Natural killer cell (primary cell): Measurements from ENCODE around the gene MECP2. TPM values are rescaled to one million over a fixed set of nuclear protein-coding genes. Genes with fewer than 3 reads are reported as not detected.

Experiments
- ATAC-seq, 3 donors: fragments of 150-1000 bp in 2 of 3; fragments of 200-7000 bp in 1 of 3; cut with Tn5 transposase; 1 replicate in 1 of 3; 2 replicates in 2 of 3; pipeline ENCODE4 v1.10.0; 2021; ENCODE audit warnings: mild to moderate bottlenecking in 2 of 3, moderate library complexity in 2 of 3
- DNase-seq, 2 donors: peaks; one replicate each; pipeline versions ENCODE4 v3.0.0 to v3.0.0-alpha.2; 2013 to 2021; ENCODE audit warnings: mixed read lengths in 1 of 2
- H3K27ac ChIP-seq: one replicate; pipeline ENCODE4 v1.5.1; 2013; ENCODE audit warnings: mild to moderate bottlenecking, low read length
- H3K27me3 ChIP-seq: one replicate; pipeline ENCODE4 v1.6.1; 2013; ENCODE audit warnings: low read length; ENCODE audit not compliant: control insufficient read depth, insufficient read depth
- H3K36me3 ChIP-seq: one replicate; pipeline ENCODE4 v1.6.1; 2013; ENCODE audit warnings: low read length; ENCODE audit not compliant: control insufficient read depth, insufficient read depth
- H3K4me1 ChIP-seq: one replicate; pipeline ENCODE4 v1.6.1; 2013; ENCODE audit warnings: low read length; ENCODE audit not compliant: control insufficient read depth, insufficient read depth
- H3K4me3 ChIP-seq: one replicate; pipeline ENCODE4 v1.5.1; 2013; ENCODE audit warnings: low read length
- H3K9me3 ChIP-seq: one replicate; pipeline ENCODE4 v1.6.1; 2013; ENCODE audit warnings: low read length; ENCODE audit not compliant: control insufficient read depth, insufficient read depth
- H3K27ac Mint-ChIP-seq, 2 donors: one replicate each; pipeline ENCODE4 v1.8.0; 2022; ENCODE audit warnings: mild to moderate bottlenecking in 2 of 2, mixed read lengths in 2 of 2, moderate library complexity in 1 of 2
- H3K27me3 Mint-ChIP-seq, 2 donors: one replicate each; pipeline ENCODE4 v1.8.0; 2022; ENCODE audit warnings: low read depth in 2 of 2, mixed read lengths in 2 of 2
- H3K36me3 Mint-ChIP-seq: one replicate; pipeline ENCODE4 v1.8.0; 2022; ENCODE audit warnings: mixed read lengths
- H3K4me1 Mint-ChIP-seq, 2 donors: one replicate each; pipeline ENCODE4 v1.8.0; 2022; ENCODE audit warnings: mixed read lengths in 2 of 2
- H3K4me3 Mint-ChIP-seq: one replicate; pipeline ENCODE4 v1.8.0; 2022; ENCODE audit warnings: mild to moderate bottlenecking, moderate library complexity, mixed read lengths
- H3K9me3 Mint-ChIP-seq, 2 donors: one replicate each; pipeline ENCODE4 v1.8.0; 2022; ENCODE audit warnings: mixed read lengths in 2 of 2
- WGBS: methylation state at CpG from one replicate; pipeline ENCODE4 v1.1.7; 2013; ENCODE audit warnings: missing lambda C conversion rate; ENCODE audit not compliant: insufficient coverage; 5-methylcytosine and 5-hydroxymethylcytosine counted together
- intact Hi-C: fragments of 100-400 bp; cut with micrococcal nuclease; formaldehyde crosslinking; loops from one replicate; pipeline ENCODE4 v1.14.2; 2022
- total RNA-seq, 4 donors: library from RNA; stranded (reverse); fragments of 120-200 nt in 1 of 4; gene quantifications; one replicate each; pipeline versions ENCODE4 v1.2.3 to v1.2.4, GENCODE V29; 2013 to 2022
- TF ChIP-seq, protein P1 (sequence below): fragments of 200-600 bp; IDR thresholded peaks from one replicate; pipeline ENCODE4 v1.8.0; 2022; ENCODE audit warnings: antibody characterized with exemption

Gene MECP2
- total RNA-seq, 3 donors from 2014 or later (not counting 1 experiment from before 2014, with no cell fraction given), result 177 to 198 (median 182) TPM

DNA sequence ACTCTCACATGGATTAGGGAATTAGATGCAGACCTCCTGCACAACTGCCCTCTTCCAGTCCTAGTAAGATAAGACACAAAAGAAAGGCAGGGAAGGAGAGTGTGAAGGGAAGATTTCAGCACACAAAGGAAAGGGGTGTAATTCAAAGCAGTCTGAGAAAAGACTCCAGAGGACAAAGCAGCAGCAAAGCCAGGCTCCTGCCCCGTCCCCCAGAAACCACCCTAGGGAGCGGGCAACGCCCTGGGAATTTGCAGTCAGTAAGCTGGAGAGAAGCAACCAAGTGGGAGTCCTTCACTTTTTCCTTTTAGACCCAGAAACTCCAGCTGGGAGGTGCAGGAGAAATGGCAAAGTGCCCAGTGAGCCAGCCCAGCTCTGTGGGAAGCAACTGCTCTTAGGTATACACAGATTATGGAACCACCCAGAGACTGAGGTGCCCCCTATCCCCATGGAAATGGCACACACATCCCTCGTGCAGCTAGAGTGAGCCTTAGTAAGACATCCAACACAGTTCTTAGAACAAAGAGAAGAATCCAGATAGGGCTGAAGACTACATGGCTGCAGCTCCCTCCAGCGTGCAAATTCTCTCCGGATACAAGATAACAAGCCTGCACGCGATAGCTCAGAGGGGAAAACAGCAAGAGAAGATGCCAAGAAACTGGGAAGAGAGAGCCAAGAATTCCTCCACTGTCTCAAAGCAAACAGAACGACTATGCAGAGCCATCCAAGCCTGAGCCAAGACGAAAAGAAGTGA lies 51.3 kb downstream of the MECP2 start:
- Mint-ChIP-seq H3K27me3 (no peaks in the 10 kb centered on the region), H3K27ac (peak overlapping the region; percentile 11 to 68), H3K36me3 (no peaks in the 10 kb centered on the region), H3K9me3 (no peaks in the 10 kb centered on the region), H3K4me3 (no peak overlapping the region), H3K4me1 (peaks cover 23 to 42% of the 10 kb centered on the region in 2 donors)
- no peak for ATAC-seq
- no peaks in the 10 kb centered on the region for H3K9me3 ChIP-seq
- H3K36me3 ChIP-seq, result peaks cover 21% of the 10 kb centered on the region
- intact Hi-C loops, result no loop called here
- TF ChIP-seq, protein P1, sequence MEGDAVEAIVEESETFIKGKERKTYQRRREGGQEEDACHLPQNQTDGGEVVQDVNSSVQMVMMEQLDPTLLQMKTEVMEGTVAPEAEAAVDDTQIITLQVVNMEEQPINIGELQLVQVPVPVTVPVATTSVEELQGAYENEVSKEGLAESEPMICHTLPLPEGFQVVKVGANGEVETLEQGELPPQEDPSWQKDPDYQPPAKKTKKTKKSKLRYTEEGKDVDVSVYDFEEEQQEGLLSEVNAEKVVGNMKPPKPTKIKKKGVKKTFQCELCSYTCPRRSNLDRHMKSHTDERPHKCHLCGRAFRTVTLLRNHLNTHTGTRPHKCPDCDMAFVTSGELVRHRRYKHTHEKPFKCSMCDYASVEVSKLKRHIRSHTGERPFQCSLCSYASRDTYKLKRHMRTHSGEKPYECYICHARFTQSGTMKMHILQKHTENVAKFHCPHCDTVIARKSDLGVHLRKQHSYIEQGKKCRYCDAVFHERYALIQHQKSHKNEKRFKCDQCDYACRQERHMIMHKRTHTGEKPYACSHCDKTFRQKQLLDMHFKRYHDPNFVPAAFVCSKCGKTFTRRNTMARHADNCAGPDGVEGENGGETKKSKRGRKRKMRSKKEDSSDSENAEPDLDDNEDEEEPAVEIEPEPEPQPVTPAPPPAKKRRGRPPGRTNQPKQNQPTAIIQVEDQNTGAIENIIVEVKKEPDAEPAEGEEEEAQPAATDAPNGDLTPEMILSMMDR, result no peak
- no peaks in the 10 kb centered on the region for H3K27me3 ChIP-seq
- WGBS, result 97% methylated on average over 8 of the region's 10 CpGs
- no peak overlapping the region for H3K27ac ChIP-seq
- peaks cover 9% of the 10 kb centered on the region for H3K4me1 ChIP-seq
- no peak for DNase-seq
- H3K4me3 ChIP-seq, result no peak overlapping the region

DNA sequence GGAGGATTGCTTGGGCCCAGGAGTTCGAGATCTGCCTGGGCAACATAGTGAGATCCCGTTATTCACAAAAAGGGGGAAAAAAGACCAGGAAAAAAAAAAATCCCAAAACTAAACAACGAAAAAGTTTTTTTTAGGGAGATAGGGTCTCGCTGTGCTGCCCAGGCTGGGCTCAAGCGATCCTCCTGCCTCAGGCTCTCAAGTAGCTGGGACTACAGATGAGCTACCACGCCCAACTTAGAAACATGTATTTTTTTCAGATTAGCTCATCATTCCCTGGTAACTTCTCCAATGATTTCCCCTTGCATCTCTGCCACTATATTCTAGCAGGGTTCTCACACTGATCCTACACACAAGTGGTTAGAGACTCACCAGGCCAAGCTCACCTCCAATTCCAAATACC lies 53.4 kb downstream of the MECP2 start:
- Mint-ChIP-seq H3K4me3 (no peak overlapping the region), H3K27ac (peak overlapping the region in 1 of 2 donors; percentile 16), H3K27me3 (peaks cover 0 to 7% of the 10 kb centered on the region in 2 donors), H3K9me3 (no peaks in the 10 kb centered on the region), H3K36me3 (no peaks in the 10 kb centered on the region), H3K4me1 (peaks cover 23 to 37% of the 10 kb centered on the region in 2 donors)
- DNase-seq (no peak), ATAC-seq (no peak)
- intact Hi-C loops, result no loop called here
- no peaks in the 10 kb centered on the region for H3K9me3 ChIP-seq
- H3K36me3 ChIP-seq, result peaks cover 15% of the 10 kb centered on the region
- no peak overlapping the region for H3K4me3 ChIP-seq
- H3K4me1 ChIP-seq, result peaks cover 11% of the 10 kb centered on the region
- no peaks in the 10 kb centered on the region for H3K27me3 ChIP-seq
- no peak overlapping the region for H3K27ac ChIP-seq
- TF ChIP-seq, protein P1, result no peak
- WGBS, result 100% methylated on average over 3 of the region's 6 CpGs

DNA sequence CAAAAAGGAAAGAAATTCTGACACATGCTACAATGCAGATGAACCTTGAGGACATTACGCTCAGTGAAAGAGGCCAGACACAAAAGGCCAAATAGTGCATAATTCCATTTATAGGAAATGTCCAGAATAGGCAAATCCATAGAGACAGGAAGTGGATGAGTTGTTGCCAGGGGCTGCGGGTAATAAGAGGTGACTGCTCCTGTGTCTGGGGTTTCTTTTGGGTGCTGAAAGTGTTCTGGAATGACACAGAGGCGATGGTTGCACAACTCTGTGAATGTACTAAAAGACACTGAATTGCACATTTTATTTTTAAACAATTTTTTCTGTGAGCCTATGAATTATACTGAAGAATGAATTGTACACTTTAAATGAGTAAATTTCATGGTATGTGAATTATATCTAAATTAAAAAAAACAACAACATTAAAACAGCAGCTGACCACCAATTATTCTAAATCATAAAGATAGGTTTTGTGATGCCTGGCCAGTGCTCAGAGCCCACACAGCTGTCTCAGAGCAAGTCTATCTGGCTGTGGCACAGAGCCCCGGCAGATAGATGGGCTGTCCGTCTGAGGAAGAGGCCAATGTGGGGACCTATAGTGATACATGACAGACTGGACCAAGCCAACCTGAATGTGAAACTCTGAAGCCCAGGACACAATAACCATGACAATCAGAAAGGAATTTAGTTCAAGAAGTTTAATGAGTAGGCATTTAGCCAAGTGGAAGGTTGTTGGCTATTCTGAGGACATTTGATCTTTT lies 54.3 kb downstream of the MECP2 start:
- ATAC-seq, result no peak
- H3K27ac Mint-ChIP-seq, result peak overlapping the region in 1 of 2 donors; percentile 16

More for the DNA sequence above, 54.3 kb downstream of the MECP2 start:
- H3K36me3 Mint-ChIP-seq, result no peaks in the 10 kb centered on the region
- DNase-seq, result no peak
- H3K4me1 ChIP-seq, result peaks cover 11% of the 10 kb centered on the region
- peaks cover 16% of the 10 kb centered on the region for H3K36me3 ChIP-seq
- H3K9me3 ChIP-seq, result no peaks in the 10 kb centered on the region
- intact Hi-C loops, result no loop called here
- peaks cover 21 to 28% of the 10 kb centered on the region in 2 donors for H3K4me1 Mint-ChIP-seq
- no peak overlapping the region for H3K4me3 Mint-ChIP-seq
- H3K9me3 Mint-ChIP-seq, result no peaks in the 10 kb centered on the region
- H3K27me3 Mint-ChIP-seq, result peaks cover 0 to 7% of the 10 kb centered on the region in 2 donors
- H3K27me3 ChIP-seq, result no peaks in the 10 kb centered on the region
- TF ChIP-seq, protein P1, result no peak
- no peak overlapping the region for H3K4me3 ChIP-seq
- 83% methylated on average over 4 of the region's 5 CpGs for WGBS
- H3K27ac ChIP-seq, result no peak overlapping the region
